ENCODE measurements around the gene CENPX.

The CENPX gene

DNA sequence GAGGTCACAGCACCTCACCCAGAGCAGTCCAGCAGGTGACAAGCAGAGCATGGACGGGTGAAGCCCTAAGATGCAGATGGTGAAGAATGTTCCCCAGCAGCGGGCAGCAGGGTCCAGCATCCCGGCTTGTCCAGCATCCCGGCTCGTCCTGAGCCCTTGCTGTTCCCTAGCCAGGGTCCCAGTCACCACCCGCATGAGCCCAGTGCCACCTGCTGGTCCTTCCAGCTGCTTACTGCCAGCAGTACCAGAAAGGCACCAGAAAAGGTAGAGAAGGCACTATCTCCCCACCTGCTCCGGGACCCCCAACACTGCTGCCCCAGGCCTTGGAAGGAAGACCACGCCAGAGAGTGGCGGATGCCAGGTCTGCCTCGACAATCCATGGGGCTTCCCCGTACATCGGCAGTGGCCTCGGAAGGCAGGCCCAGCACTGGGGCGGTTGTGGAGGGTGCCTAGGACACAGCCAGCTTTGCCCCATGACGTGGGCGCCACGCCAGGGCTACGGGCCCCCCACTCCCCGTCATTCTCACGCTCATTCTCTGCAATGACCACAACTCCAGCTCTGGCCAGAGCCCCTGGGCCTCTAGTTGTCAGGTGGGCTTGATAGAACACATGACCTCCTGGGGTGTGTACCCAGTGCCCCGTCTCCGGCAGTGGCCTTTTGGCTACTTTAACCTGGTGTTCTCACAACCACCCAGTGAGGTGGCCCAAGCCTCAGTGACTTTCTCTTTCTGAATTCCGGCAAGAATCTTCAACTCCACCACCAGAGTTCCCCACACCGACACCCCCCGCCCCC, 1.4 kb downstream of the CENPX start:
- in situ Hi-C loops (cut with HindIII; ENCODE audit: low sequenced_read_pairs) = no loop called here
- H3K4me3 ChIP-seq (ENCODE audit: low read depth, low read length) = peak overlapping the region; percentile 78
- DNase-seq (ENCODE audit: low read depth) = peak; percentile 40
- TF ChIP-seq, protein P1, sequence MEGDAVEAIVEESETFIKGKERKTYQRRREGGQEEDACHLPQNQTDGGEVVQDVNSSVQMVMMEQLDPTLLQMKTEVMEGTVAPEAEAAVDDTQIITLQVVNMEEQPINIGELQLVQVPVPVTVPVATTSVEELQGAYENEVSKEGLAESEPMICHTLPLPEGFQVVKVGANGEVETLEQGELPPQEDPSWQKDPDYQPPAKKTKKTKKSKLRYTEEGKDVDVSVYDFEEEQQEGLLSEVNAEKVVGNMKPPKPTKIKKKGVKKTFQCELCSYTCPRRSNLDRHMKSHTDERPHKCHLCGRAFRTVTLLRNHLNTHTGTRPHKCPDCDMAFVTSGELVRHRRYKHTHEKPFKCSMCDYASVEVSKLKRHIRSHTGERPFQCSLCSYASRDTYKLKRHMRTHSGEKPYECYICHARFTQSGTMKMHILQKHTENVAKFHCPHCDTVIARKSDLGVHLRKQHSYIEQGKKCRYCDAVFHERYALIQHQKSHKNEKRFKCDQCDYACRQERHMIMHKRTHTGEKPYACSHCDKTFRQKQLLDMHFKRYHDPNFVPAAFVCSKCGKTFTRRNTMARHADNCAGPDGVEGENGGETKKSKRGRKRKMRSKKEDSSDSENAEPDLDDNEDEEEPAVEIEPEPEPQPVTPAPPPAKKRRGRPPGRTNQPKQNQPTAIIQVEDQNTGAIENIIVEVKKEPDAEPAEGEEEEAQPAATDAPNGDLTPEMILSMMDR (IDR thresholded peaks at IDR 0.05; ENCODE audit: low read depth, low read length, missing control alignments) = peak; percentile 70

DNA sequence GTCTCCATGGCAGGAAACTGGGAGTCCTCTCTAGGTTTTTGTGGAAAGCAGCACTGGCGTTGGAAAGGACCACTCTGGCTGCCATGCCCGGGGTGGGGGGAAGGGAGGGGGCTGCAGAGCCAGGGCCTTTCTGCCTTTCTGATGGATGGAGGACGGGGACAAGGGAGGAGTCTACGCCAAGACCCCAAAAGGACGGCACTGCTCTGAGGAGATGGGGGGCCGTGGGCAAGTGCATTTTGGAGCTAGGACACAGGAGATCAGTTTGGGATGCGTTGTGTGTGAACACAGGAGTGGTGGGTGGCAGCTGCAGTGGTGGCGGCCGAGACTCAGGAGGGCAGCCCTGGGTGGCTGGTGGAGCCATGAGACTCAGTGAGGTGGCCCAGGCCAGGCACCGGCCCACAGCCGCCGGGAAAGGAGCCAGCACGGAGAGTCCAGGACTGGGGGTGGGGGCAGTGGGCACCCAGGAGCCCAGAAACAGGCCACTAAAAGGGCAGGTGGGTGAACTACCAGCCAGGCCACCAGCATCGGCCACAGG, 2.0 kb downstream of the CENPX start:
- no peak overlapping the region for H3K4me3 ChIP-seq (ENCODE audit: low read depth, low read length)

DNA sequence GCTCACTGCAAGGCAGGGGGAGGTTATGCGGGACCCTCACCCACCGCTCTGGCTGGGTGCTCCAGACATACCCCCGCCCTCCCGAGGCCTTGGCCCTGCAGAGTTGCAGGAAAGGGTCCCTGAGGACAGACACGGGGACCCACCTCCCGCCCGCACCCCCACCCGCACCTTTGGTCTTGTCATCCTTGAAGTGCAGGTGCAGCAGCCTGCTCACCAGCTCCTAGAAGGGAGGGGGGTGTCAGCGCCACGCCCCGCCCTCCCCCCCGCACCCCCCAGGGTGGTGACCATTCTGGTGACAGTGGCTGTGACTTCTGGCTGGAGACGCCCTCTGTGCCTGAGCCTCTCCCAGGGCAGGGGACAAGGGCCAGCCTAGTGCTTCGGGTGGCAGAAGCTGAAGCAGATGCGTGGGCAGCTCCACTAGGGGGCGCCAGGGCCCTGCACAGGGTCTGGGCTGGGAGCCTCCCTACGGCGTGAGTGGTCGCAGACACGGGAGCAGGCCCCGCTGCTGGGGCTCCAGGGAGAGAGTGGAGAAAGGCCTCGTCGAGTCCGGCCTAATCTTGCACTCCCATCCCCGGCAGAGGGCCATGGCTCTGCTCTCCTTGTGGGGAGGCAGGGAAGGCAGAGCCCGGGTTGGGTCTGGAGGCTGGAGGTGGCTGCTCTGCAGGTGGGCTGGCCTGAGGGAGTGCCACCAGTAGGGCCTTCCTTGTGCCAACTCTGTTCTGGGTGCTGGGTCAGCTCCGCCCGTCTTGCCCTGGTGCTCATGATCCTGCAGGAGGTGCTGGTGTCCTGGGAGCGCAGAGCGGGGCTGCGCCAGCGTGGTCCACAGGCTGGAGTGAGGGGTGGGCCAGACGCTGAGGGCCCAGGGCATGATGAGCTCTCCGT, 2.7 kb downstream of the CENPX start:
- H3K4me3 ChIP-seq (ENCODE audit: low read depth, low read length) = no peak overlapping the region
- DNase-seq (ENCODE audit: low read depth) = no peak
- TF ChIP-seq, protein P1 (IDR thresholded peaks at IDR 0.05; ENCODE audit: low read depth, low read length, missing control alignments) = peak; percentile 73
- in situ Hi-C loops (cut with HindIII; ENCODE audit: low sequenced_read_pairs) = no loop called here

More for the DNA sequence above, 2.0 kb downstream of the CENPX start:
- no peak for DNase-seq (ENCODE audit: low read depth)
- in situ Hi-C loops (cut with HindIII; ENCODE audit: low sequenced_read_pairs) = no loop called here
- TF ChIP-seq, protein P1 (IDR thresholded peaks at IDR 0.05; ENCODE audit: low read depth, low read length, missing control alignments) = no peak

DNA sequence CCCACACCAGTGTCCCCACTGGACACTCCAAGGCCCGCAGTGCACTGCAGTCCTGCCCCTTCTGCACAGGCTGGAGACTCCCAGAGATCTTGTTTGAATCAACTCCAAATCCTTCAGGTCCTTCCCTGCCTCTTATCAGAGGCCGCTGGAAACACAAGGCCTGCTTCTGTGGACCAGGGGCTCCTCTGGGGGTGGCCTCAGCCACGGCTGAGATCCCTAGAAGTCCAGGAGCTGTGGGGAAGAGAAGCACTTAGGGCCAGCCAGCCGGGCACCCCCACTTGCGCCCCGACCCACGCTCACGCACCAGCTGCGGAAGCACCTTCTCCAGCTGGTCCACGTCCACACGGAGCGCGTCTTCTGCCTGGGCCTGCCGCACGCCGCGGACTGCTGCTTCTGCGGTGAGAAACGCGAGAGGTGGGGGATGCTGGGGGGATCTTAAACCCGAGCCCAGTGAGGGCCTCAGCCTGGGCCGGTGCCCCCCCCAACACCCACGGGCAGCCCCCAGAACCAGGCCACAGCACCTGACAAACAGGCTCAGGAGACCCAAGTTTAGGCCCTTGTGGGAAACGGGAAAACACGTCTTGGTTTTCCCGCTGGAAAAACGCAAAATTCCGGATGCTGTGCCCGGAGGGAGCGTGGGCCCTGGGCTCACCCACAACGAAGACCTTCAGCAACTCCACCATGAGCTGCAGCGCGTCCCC, 3.5 kb downstream of the CENPX start:
- TF ChIP-seq, protein P1 (IDR thresholded peaks at IDR 0.05; ENCODE audit: low read depth, low read length, missing control alignments) = no peak
- in situ Hi-C loops (cut with HindIII; ENCODE audit: low sequenced_read_pairs) = no loop called here
- no peak for DNase-seq (ENCODE audit: low read depth)

DNA sequence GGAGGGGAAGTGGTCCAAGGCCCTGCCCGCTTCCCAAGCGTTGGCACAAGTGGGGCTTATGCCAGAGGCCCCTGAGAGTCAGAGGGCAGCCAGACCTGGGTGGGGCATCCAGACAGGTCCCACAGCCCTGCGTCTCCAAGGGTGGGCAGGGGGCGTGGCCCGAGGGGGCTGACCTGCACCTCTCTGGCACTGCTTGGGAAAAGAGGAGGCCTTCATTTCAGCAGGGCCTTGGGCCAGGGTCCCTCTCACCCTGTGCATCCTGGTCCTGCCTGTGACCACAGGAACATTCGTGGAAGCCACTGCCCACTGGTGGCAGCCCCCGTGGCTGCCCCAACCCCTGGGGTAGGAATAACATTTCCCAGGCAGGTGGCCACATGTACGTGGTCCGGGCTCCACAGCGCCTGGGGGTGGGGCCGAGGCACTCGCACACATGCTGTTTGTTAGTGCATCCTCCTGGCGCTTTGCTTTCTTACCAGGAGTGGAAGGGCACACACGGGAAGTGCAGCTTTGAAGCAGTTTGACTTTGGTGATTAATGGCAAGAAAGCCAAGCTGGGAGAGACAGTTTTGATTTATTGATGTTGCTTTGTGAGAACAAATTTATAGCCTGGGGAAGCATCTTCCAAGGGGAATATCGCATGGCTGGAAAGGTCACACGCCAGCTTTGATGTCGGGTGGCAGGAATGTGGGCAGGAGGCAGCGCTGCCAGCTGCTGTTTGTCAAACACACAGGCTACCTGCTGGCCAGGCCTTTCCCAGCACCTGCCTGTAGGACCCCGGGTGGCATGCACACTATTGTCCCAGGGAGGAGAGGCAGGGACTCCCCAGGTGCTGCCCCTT, 4.3 kb downstream of the CENPX start:
- in situ Hi-C loops (cut with HindIII; ENCODE audit: low sequenced_read_pairs) = no loop called here
- H3K4me3 ChIP-seq (ENCODE audit: low read depth, low read length) = no peak overlapping the region
- DNase-seq (ENCODE audit: low read depth) = no peak
- TF ChIP-seq, protein P1 (IDR thresholded peaks at IDR 0.05; ENCODE audit: low read depth, low read length, missing control alignments) = no peak

More for the DNA sequence above, 3.5 kb downstream of the CENPX start:
- H3K4me3 ChIP-seq (ENCODE audit: low read depth, low read length) = no peak overlapping the region

Measured in astrocyte of the cerebellum (primary cell).